GM19463 (cell line): ENCODE results near the gene IL16.

Experiments used
- ATAC-seq: cut with Tn5 transposase; IDR thresholded peaks from one replicate; pipeline ENCODE4 v1.9.1; 2021; ENCODE audit warnings: mild to moderate bottlenecking, moderate library complexity; ENCODE audit not compliant: unreplicated experiment

IL16 gene

DNA sequence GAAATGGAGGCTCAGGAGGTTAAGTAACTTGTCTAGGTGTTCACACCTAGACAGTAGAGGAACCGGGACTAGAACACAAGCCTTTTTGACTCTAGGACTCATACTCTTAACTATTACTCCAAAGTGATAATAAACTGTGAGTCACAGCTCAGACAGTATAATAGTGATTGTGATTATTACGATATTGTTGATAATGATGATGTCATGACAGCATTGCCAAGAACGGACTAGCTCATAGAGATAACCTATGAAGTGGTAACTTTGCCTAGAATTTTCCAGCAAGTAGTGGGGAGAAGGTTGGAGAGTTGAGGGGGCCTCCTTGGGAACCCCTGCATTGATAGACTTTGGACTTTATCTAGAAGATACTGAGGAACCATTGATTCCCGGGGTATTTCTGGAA is 93.2 kb downstream of the IL16 start:
- ATAC-seq = no peak

DNA sequence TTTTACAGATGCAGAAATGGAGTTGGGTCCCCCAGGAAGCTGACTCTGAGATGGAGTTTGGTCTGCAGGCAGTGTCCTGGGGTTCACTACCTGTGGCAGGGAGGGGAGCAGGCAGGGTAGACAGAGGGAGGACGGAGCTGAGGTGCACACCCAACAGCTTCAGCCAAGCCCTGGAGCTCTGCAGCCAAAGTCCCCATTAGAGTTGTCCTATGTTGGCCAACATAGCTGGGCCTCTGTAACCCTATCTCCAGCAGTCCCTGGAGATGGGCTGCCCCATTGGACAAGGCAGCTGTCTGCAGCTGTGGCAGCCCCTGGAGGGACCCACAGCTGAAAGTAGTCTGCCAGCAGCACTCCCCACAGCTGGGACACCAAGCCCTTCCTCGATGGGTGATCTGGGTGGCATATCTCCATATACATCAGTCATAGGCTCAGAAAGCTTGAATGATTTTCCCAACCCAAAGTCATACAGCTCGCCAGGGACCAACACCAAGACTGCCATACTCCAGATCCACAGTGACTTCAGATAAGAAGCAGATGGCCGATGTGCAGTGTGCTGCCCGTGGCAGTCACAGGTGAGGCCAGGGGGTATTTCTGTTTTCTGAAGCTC is 95.3 kb downstream of the IL16 start:
- ATAC-seq = no peak

DNA sequence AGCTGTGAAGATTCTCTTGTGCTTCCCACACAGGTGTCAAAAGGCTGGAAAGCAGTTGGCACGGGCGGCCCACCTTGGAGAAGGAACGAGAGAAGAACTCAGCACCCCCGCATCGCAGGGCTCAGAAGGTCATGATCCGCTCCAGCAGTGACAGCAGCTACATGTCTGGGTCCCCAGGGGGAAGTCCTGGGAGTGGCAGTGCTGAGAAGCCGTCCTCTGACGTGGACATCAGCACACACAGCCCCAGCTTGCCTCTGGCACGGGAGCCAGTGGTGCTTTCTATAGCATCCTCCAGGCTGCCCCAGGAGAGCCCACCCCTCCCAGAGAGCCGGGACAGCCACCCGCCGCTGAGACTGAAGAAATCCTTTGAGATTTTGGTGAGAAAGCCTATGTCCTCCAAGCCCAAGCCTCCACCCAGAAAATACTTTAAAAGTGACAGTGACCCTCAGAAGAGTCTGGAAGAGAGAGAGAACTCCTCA is 95.9 kb downstream of the IL16 start:
- ATAC-seq = peak; percentile 27

DNA sequence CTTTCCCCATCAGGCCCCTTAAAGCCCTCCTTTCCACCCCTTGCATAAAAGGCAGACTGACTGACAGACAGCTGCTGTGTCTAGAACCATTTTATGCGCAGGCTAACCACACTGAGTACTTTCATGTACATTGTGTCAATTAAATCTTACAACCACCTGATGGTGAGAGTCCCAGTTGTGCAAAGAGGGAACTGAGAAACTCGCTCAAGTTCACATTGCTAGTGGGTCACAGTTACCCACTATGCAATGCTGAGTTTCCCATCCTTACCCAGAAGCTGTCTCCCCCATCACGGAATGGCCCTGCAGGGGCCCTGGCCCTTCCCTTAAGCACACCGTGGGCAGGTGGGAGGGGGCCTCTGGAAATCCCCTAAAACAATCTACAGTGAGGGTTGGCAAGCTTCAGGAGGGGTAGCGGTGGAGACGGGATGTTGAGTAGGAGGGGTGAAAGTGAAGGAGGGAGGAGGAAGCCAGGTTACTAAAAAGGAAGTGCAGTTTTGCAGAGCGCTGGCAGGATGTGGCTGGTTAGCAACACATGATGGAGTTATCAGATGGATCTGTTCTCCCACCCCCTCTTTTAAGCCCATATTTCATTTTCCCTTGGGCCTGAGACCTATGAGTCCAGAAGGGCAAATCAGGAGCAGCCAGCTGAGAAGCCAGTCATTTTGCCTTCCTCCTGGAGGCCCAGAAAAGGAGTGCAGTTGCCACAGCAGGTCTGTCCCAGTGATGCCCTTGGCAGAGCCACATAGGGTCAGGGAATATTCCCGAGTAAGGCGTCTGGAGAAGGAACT is 97.2 kb downstream of the IL16 start:
- ATAC-seq = peak; percentile 60

GRCh38 chr15:81294516-81294880 is 97.8 kb downstream of the IL16 start:
- ATAC-seq = no peak

DNA sequence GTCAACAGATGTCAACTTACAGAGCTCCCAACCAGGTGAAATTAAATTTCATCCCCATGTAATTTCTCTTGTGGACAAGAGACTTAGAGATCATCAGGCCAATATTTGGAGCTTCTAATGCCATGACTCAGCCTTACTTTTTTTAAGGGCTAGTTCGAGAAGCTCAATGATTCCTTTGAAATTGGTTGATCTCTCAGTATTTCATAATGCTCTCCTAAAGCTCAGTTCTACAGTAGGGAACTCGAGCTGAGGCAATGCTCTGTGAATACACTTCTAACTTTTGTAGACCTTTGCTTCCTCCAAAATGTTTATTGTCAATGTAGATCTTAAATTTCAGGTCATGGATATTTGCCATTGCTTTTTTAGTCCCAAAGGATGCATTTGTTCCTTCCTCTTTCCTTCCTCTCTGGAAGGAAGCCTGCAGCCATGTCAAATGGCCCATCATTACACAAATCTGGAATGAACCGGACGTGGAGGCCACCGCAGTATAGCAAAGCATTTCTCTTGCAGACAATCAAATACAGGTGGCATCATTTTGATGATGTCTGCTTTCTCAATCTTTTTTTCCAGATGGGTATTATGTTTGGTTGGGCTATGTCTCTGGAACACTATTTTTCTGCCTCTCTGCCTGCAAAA is 98.9 kb downstream of the IL16 start:
- ATAC-seq = no peak

DNA sequence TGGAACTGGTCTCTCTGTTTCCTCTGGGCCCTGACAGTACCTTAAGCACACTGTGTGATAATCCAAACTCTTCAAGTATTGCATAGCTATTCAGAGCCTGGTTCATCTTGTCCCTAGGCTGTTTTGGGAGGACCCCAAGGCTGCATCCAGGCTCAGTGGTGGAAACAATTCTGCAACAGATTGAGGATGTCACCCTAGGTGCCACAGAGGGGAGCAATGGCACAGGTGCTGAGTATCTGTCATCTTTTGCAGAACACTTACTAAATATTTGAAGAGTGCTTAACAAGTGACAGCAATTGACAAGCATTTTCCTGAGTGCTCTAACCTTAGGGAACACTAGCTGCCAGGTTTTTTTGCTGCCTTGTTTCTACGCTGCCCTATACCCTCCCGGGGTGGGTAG is 99.5 kb downstream of the IL16 start:
- ATAC-seq = no peak

GRCh38 chr15:81296673-81297072 is 100.0 kb downstream of the IL16 start:
- ATAC-seq = peak; percentile 36

DNA sequence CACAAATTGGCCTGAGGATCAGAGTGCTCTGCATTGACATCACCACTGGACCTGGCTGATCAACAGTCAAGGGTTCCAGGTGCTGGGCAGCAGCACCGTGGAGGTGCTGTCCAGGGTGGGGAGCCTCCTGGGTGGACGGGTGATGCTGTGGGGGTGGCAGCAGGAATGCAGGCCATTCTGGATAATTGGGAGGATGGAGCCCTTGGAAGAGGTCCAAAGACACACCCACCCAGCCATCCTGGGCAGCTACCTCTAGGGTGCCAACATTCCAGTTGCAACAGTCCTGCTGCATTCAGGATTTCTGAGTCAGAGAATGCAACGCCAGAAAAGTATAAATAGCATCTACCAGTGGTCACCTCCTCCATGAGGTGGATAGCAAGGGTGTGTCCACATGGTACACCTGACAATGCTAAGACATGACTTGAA is 100.5 kb downstream of the IL16 start:
- no peak for ATAC-seq

- ATAC-seq = no peak
These were observed 101.2 kb downstream of the IL16 start for GRCh38 chr15:81297603-81298575.

DNA sequence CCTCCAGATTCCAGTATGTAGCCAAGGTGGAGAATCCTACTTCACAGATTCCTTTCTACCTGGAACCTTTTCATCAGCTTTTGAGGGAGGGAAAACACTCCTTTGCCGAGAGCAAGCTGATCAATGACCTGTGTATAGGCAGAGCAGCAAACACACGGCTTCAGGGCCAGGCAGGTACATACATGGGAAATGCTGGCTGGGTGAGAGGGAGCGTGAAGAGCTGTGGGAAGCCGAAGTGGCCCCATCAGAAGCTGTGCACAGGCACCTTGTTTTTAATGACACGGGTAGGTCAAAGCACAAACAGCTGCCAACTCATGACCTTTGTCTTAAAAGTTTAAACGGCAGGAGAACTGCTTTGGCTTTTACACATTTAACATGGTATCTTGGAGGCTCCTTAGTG is 101.9 kb downstream of the IL16 start:
- no peak for ATAC-seq

- ATAC-seq = no peak
These were observed 102.5 kb downstream of the IL16 start for GRCh38 chr15:81299156-81299555.

- ATAC-seq = no peak
These were observed 103.1 kb downstream of the IL16 start for GRCh38 chr15:81299630-81300273.

GRCh38 chr15:81301385-81301784 is 104.7 kb downstream of the IL16 start:
- no peak for ATAC-seq

DNA sequence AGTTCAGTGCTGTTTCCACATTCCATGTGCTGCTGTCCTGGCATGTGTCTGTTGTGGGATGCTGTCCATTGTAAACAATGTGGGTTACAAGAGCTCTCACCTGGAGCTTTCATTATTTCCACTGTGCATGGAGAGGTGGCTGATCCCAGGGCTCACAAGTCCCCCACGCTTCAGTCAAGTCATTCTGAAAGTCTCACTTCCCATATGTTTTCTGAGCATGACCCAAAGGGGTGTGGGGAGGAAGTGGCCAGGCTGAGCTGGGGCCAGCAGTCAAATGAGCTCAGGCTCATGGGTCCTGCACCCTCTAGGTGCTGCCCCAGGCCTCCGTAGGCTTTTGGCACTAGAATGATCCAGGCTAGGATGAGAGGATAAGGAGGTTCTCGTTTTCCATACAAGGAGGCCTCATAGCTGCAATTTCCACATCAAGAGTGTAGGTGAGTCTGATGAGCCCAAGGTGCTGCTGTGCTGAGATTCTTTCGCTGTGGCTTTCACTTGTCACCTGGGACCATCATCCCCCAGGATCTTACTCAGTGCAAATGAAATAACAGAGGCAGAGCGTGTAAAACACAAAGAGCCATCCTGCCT is 105.2 kb downstream of the IL16 start:
- ATAC-seq = peak; percentile 82

GRCh38 chr15:81302701-81303109 is 106.0 kb downstream of the IL16 start:
- ATAC-seq = no peak

DNA sequence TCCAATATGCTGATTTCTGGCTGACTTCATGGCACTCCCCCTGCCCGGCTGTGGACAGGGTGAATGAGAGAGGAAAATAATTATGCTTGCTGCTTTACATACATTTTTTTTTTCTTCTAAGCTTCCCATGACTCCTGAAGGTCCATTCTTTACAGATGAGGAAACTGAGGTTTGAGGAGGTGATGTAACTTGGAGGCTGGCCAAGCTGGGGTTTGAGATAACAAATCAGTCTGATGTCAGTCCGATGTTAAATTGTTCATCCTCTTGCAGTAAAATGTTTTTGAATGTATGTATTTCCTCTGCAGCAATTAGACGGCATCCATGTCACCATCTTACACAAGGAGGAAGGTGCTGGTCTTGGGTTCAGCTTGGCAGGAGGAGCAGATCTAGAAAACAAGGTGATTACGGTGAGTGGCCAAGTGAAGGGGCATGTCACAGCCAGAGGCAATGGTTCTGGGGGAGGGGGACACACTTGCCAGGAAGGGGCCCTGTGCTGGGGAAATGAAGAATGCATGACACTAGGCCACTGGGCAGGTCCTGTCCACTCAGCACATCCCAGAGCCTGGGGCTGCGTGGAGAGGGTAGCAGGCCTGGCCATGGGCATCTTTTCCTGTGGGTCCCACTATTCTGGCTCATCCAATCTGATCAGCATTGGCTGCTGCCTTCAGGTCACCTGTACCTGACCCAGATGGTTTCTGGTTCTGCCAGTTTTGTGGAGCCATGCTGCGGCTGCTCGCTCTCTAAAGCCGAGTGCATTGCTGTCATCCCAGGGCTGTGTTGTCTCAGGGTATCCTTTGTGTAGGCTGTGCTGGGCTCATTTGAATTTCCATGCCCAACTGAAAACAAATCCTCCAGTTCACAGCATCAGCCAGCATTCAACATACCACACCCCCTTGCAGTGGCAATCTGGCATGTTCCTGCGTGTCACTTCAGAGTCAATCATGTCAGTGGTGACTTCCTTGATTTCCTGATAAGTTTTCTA is 106.9 kb downstream of the IL16 start:
- no peak for ATAC-seq

DNA sequence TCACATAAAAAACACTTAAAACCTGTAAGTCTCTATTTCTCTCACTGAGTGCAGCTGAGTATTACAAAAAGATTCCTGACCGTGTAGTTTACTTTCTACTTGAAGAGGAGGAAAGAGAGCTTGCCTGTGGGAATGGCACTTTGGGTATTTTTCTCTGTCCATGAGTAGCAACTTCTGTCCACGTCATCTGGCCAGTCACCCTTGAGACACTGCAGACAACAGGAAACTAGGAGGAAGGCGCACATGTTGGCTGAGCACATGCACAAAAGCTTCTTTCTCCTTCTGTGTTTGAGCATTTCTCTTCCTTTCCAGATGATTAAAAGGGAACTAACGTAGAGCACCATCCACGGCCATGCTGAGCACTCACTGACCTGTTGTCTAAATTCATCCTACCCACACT is 107.5 kb downstream of the IL16 start:
- ATAC-seq = no peak

DNA sequence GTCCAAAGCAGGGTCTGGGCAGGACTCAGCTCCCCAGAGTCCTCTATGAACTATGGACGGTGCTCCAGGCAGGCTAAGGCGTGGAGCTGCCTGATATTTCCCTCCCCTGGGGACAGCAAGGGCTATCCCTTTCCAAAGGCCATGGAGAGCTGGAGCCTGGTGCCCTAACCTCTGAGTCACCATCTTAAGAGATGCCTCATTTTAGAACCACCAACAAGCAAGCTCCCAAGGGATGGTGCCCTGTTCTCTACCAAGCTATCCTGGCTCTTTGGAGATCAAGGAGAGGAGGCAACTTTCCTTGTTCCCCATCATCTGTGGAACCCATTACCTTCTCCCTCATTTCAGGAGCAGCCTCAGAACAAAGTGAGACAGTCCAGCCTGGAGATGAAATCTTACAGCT is 111.6 kb downstream of the IL16 start:
- ATAC-seq = no peak
